K562 (cell line): Measurements from ENCODE around the gene ITPK1. TPM values are rescaled to one million over a fixed set of nuclear protein-coding genes. Genes with fewer than 3 reads are reported as not detected.
A peak's percentile ranks its signal among the peaks of the same experiment; 100 is the strongest.

Experiments
- ATAC-seq: fragments of 200-7000 bp; cut with Tn5 transposase; 3 replicates; pipeline ENCODE4 v1.9.1; 2020; ENCODE audit warnings: moderate library complexity
- BruUV-seq: library from RNA; stranded (reverse); fragments of 400-500 nt; replicated peaks from 2 replicates; lab custom pipeline; 2021; lab: Mats Ljungman, UMichigan
- CTCF ChIA-PET: fragments of 300-600 bp; formaldehyde crosslinking; extraction: SDS; loops from one replicate; lab custom pipeline; 2021; ENCODE audit warnings: low intra/inter-chr PET ratio; lab: Yijun Ruan, JAX
- POLR2A ChIA-PET: fragments of 300-600, 350-650 bp; sonication (Branson Sonifier 250); formaldehyde crosslinking; extraction: SDS; loops from one replicate; lab custom pipeline; 2021; ENCODE audit warnings: antibody characterized with exemption, inconsistent platforms; lab: Yijun Ruan, JAX
- DNase-seq, 4 experiments: peaks; one replicate each; pipeline versions ENCODE4 v3.0.0 to v3.0.0-alpha.2; 2011 to 2018; ENCODE audit warnings: low spot score in 3 of 4, mixed read lengths in 3 of 4; ENCODE audit errors: extremely low read depth in 1 of 4
- FAIRE-seq: peaks from 2 replicates; lab custom pipeline; 2011; peaks lifted over from hg19 to GRCh38; lab: Jason Lieb, UNC
- H2AFZ ChIP-seq: 2 replicates; pipeline ENCODE4 v1.6.0; 2011; ENCODE audit warnings: low read depth, low read length, control low read depth, inconsistent platforms
- H3K27ac ChIP-seq: fragments of 200-600 bp; 3 replicates; pipeline ENCODE4 v1.8.0; 2011; ENCODE audit warnings: low read depth, mild to moderate bottlenecking, control low read depth, inconsistent platforms, low read length, moderate library complexity, mixed read lengths; ENCODE audit errors: extremely low read depth
- H3K27me3 ChIP-seq, 2 experiments: fragments of 300-600 bp in 1 of 2; 2 replicates in 1 of 2; 3 replicates in 1 of 2; pipeline versions ENCODE4 v1.6.0 to v1.8.0; 2011; ENCODE audit warnings: inconsistent platforms in 2 of 2, low read length in 2 of 2, mild to moderate bottlenecking in 1 of 2, mixed read lengths in 1 of 2, moderate library complexity in 1 of 2; ENCODE audit not compliant: control insufficient read depth in 2 of 2, insufficient read depth in 2 of 2
- H3K36me3 ChIP-seq: fragments of 300-600 bp; 3 replicates; pipeline ENCODE4 v1.8.0; 2011; ENCODE audit warnings: mild to moderate bottlenecking, low read length, inconsistent platforms; ENCODE audit not compliant: control insufficient read depth, insufficient read depth
- H3K4me1 ChIP-seq, 2 experiments: fragments of 200-600 bp in 1 of 2; replicated peaks in 1 of 2; 2 replicates in 1 of 2; 3 replicates in 1 of 2; pipeline versions ENCODE4 v1.5.1 to v1.8.0; 2011; ENCODE audit warnings: inconsistent platforms in 2 of 2, low read length in 2 of 2, mild to moderate bottlenecking in 1 of 2, mixed read lengths in 1 of 2, moderate library complexity in 1 of 2; ENCODE audit not compliant: control insufficient read depth in 2 of 2, insufficient read depth in 2 of 2
- H3K4me2 ChIP-seq: 2 replicates; pipeline ENCODE4 v1.6.1; 2011; ENCODE audit warnings: low read length, control low read depth, inconsistent platforms, mixed read lengths; ENCODE audit not compliant: insufficient read depth
- H3K4me3 ChIP-seq: fragments of 200-600 bp; sonication (generic), shearing (Covaris generic); 2 replicates; pipeline ENCODE4 v1.5.1; 2016; ENCODE audit warnings: control low read depth, inconsistent platforms
- H3K79me2 ChIP-seq: fragments of 200-600 bp; 3 replicates; pipeline ENCODE4 v1.8.0; 2011; ENCODE audit warnings: low read length, inconsistent platforms; ENCODE audit not compliant: control insufficient read depth, insufficient read depth
- H3K9ac ChIP-seq, 2 experiments: 2 replicates each; pipeline versions ENCODE4 v1.6.0 to v1.6.1; 2011; ENCODE audit warnings: low read depth in 2 of 2, low read length in 2 of 2, control low read depth in 1 of 2, inconsistent platforms in 1 of 2, mild to moderate bottlenecking in 1 of 2, mixed read lengths in 1 of 2; ENCODE audit not compliant: insufficient read depth in 1 of 2
- H3K9me1 ChIP-seq: one replicate; pipeline ENCODE4 v1.6.0; 2011; ENCODE audit warnings: inconsistent platforms, mild to moderate bottlenecking, low read length, moderate library complexity; ENCODE audit not compliant: control insufficient read depth, insufficient read depth
- H3K9me3 ChIP-seq: replicated peaks from 2 replicates; pipeline ENCODE4 v1.5.1; 2011; ENCODE audit warnings: low read depth, low read length, inconsistent platforms; ENCODE audit not compliant: control insufficient read depth, insufficient read depth
- H4K20me1 ChIP-seq: replicated peaks from 2 replicates; pipeline ENCODE4 v1.6.1; 2011; ENCODE audit warnings: low read length, inconsistent platforms, mixed read lengths; ENCODE audit not compliant: control insufficient read depth, insufficient read depth
- DIDO1 ChIP-seq: fragments of 450-650 bp; IDR thresholded peaks from 2 replicates; pipeline ENCODE4 v1.6.1; 2016; ENCODE audit warnings: low read depth, missing biosample characterization, missing genetic modification characterization
- ESRRA ChIP-seq: fragments of 450-650 bp; IDR thresholded peaks from 2 replicates; pipeline ENCODE4 v1.6.1; 2014; ENCODE audit warnings: low read depth, mild to moderate bottlenecking, moderate library complexity, borderline replicate concordance
- FOXP4 ChIP-seq: sonication (generic); formaldehyde crosslinking; IDR thresholded peaks from 2 replicates; pipeline ENCODE4 v1.8.0; 2022; ENCODE audit warnings: mild to moderate bottlenecking, missing genetic modification reagents, borderline replicate concordance
- FUS ChIP-seq: fragments of 200-400 bp; formaldehyde crosslinking; optimal IDR thresholded peaks from 2 replicates; pipeline ENCODE3; 2017; ENCODE audit warnings: low read depth, low read length
- NFE2 ChIP-seq: IDR thresholded peaks from 2 replicates; pipeline ENCODE4 v1.6.1; 2014; ENCODE audit warnings: antibody characterized with exemption, low read depth
- PML ChIP-seq: IDR thresholded peaks from 2 replicates; pipeline ENCODE4 v1.6.1; 2012; ENCODE audit warnings: low read length, inconsistent platforms
- RBBP5 ChIP-seq: fragments of 200-600 bp; sonication (generic); IDR thresholded peaks from 2 replicates; pipeline ENCODE4 v1.6.1; 2012; ENCODE audit warnings: borderline replicate concordance, mild to moderate bottlenecking, low read length, control low read depth, inconsistent platforms; ENCODE audit not compliant: insufficient read depth, poor library complexity, severe bottlenecking
- SMARCE1 ChIP-seq: fragments of 450-650 bp; IDR thresholded peaks from 2 replicates; pipeline ENCODE4 v1.7.1; 2016; ENCODE audit warnings: mild to moderate bottlenecking
- SRSF3 ChIP-seq: fragments of 200-400 bp; formaldehyde crosslinking; IDR thresholded peaks from 2 replicates; pipeline ENCODE4 v1.6.1; 2016; ENCODE audit warnings: mild to moderate bottlenecking, low read length, moderate library complexity; ENCODE audit not compliant: insufficient read depth
- TCF15 ChIP-seq: fragments of 250-450 bp; sonication (Bioruptor Pico); IDR thresholded peaks from 2 replicates; pipeline ENCODE4 v1.8.0; 2022; ENCODE audit warnings: moderate library complexity, mild to moderate bottlenecking, inconsistent platforms
- TRIM25 ChIP-seq: fragments of 450-650 bp; IDR thresholded peaks from 2 replicates; pipeline ENCODE4 v1.7.0; 2016; ENCODE audit warnings: borderline replicate concordance
- ZFP36 ChIP-seq: fragments of 150-350 bp; IDR thresholded peaks from 2 replicates; pipeline ENCODE4 v1.6.1; 2018; ENCODE audit warnings: low read length, low read depth; ENCODE audit not compliant: partially characterized antibody
- ZNF239 ChIP-seq: fragments of 250-450 bp; sonication (Bioruptor Pico); IDR thresholded peaks from 2 replicates; pipeline ENCODE4 v1.4.0; 2020; ENCODE audit warnings: mild to moderate bottlenecking
- ZNF311 ChIP-seq: fragments of 250-450 bp; sonication (Bioruptor Pico); IDR thresholded peaks from 2 replicates; pipeline ENCODE4 v1.4.0; 2020; ENCODE audit warnings: mild to moderate bottlenecking, moderate library complexity
- ZNF512 ChIP-seq: IDR thresholded peaks from 2 replicates; pipeline ENCODE4 v1.6.1; 2016; ENCODE audit warnings: missing genetic modification characterization, missing compliant biosample characterization
- ZNF589 ChIP-seq: fragments of 200-800 bp; sonication (Bioruptor generic); IDR thresholded peaks from 2 replicates; pipeline ENCODE4 v1.6.1; 2016; ENCODE audit warnings: low read depth, missing genetic modification characterization, missing compliant biosample characterization
- WGBS: fragments of 100-300 bp; shearing (Covaris generic); methylation state at CpG from one replicate; pipeline ENCODE4 v1.1.6; 2016; ENCODE audit warnings: low coverage, mixed read lengths; ENCODE audit not compliant: insufficient coverage; ENCODE audit errors: missing lambda C conversion rate; 5-methylcytosine and 5-hydroxymethylcytosine counted together
- in situ Hi-C: fragments of 300-500 bp; cut with MboI; formaldehyde crosslinking; loops from 4 replicates; pipeline ENCODE4 v1.15.0; 2018; ENCODE audit warnings: inconsistent platforms, mixed read lengths
- intact Hi-C: fragments of 100-400 bp; cut with micrococcal nuclease; formaldehyde crosslinking; loops from 2 replicates; pipeline ENCODE4 v1.14.2; 2022
- polyA plus RNA-seq, 8 experiments: library from polyadenylated mRNA; depleted of rRNA in 4 of 8; stranded (reverse) in 5 of 8; unstranded in 3 of 8; fragments of >200 nt; fragmentation: Nextera tagmentation in 2 of 8; fragmentation: Illumina TruSeq in 1 of 8; extraction: Ambion mirVana in 2 of 8; extraction: Trizol in 1 of 8; gene quantifications; 2 replicates each; pipeline versions ENCODE4 v1.2.1 to v1.2.3, GENCODE V29; 2011 to 2014; ENCODE audit warnings: inconsistent platforms in 1 of 8, missing spikeins in 1 of 8
- total RNA-seq, 7 experiments: library from RNA; depleted of rRNA in 6 of 7; stranded (reverse); fragments of >200 nt in 6 of 7; fragmentation: Illumina TruSeq in 2 of 7; extraction: Trizol in 2 of 7; gene quantifications; 2 replicates each; pipeline versions ENCODE4 v1.2.1 to v1.2.3, GENCODE V29; 2011 to 2021; ENCODE audit warnings: low replicate concordance in 1 of 7

Gene ITPK1
- total and polyA plus RNA-seq, 9 of the 15 experiments (the other 6 are each of a cell fraction or from before 2014, with no cell fraction given), result 1.2 to 39.2 (median 23.0) TPM

- ChIA-PET POLR2A (interaction anchor here (0.7 to 1.1 kb wide), 2 partner anchors 74 to 1237 kb away, joined by 3 to 4 read pairs; partner anchors contain the start of gene PPP4R4), CTCF (no interaction called here)
- peaks cover 0 to 7% of the 10 kb centered on the region in 2 experiments; a peak in 2 of 5 replicates for H3K4me1 ChIP-seq
- WGBS, result 72% methylated on average over 11 of the region's 16 CpGs
- no peaks in the 10 kb centered on the region for H3K9me3 ChIP-seq
- no peaks in the 10 kb centered on the region for H3K79me2 ChIP-seq
- intact Hi-C loops (no loop called here), in situ Hi-C loops (no loop called here)
- H3K4me3 ChIP-seq, result no peak overlapping the region
- peak in 1 of 4 experiments; percentile 18 for DNase-seq
- no peaks in the 10 kb centered on the region for H3K9me1 ChIP-seq
- no peak overlapping the region for H2AFZ ChIP-seq
- no TSS peak for BruUV-seq
- no peaks in the 10 kb centered on the region; the same call in 1 of the 2 replicates for H4K20me1 ChIP-seq
- FAIRE-seq, result no peak
- no peak overlapping the region for H3K27ac ChIP-seq
- H3K36me3 ChIP-seq, result no peaks in the 10 kb centered on the region
- no peak overlapping the region for H3K4me2 ChIP-seq
- ATAC-seq, result peak; percentile 48
- H3K27me3 ChIP-seq, result no peaks in the 10 kb centered on the region
- no peak overlapping the region for H3K9ac ChIP-seq
- no peak for TF ChIP-seq ZNF239 (CRISPR knock-in tag)
- no peak for TF ChIP-seq RBBP5
- no peak for TF ChIP-seq ESRRA
- TF ChIP-seq SMARCE1, result no peak
- no peak for TF ChIP-seq ZNF512
- TF ChIP-seq NFE2, result no peak
- TF ChIP-seq PML, result no peak
- no peak for TF ChIP-seq FUS
- no peak for TF ChIP-seq ZNF311 (CRISPR knock-in tag)
- TF ChIP-seq FOXP4 (CRISPR knock-in tag), result no peak
- TF ChIP-seq TCF15 (CRISPR knock-in tag), result no peak
- TF ChIP-seq SRSF3, result no peak
- no peak for TF ChIP-seq ZFP36
- no peak for TF ChIP-seq DIDO1
- no peak for TF ChIP-seq TRIM25
- no peak for TF ChIP-seq ZNF589 (CRISPR knock-in tag)
Observed at GRCh38 chr14:92937051-92937937, 178.4 kb downstream of the ITPK1 start.
